Pancreas (tissue), 10 donors: Measurements from ENCODE around the gene PDE6G. TPM values are rescaled to one million over a fixed set of nuclear protein-coding genes. Genes with fewer than 3 reads are reported as not detected.
A peak's percentile ranks its signal among the peaks of the same experiment; 100 is the strongest.

Source experiments
- ATAC-seq, 4 donors: fragments of 200-7000 bp; cut with Tn5 transposase; one replicate each; pipeline versions ENCODE4 v1.8.0 to v1.9.1; 2020; ENCODE audit warnings: mild to moderate bottlenecking in 4 of 4, moderate library complexity in 4 of 4
- DNase-seq, 6 donors: peaks; one replicate each; pipeline ENCODE4 v3.0.0-alpha.2; 2020
- FAIRE-seq: peaks from 2 replicates; lab custom pipeline; 2012; peaks lifted over from hg19 to GRCh38; lab: Jason Lieb, UNC
- H3K27ac ChIP-seq, 4 donors: fragments of 200-600 bp; sonication (generic); 1 replicate in 3 of 4; 2 replicates in 1 of 4; pipeline versions ENCODE4 v1.5.0 to v1.8.0; 2020
- H3K27me3 ChIP-seq, 4 donors: fragments of 200-600 bp; one replicate each; pipeline ENCODE4 v1.8.0; 2021
- H3K36me3 ChIP-seq, 3 donors: fragments of 200-600 bp; sonication (generic) in 1 of 3; one replicate each; pipeline versions ENCODE4 v1.5.0 to v1.8.0; 2020 to 2021
- H3K4me1 ChIP-seq, 3 donors: fragments of 200-600 bp; one replicate each; pipeline ENCODE4 v1.8.0; 2021
- H3K4me3 ChIP-seq, 4 donors: fragments of 200-600 bp; sonication (generic) in 2 of 4; one replicate each; pipeline versions ENCODE4 v1.5.0 to v1.8.0; 2020 to 2021
- H3K9me3 ChIP-seq, 4 donors: fragments of 200-600 bp; one replicate each; pipeline ENCODE4 v1.8.0; 2021
- WGBS, 2 donors: extraction: QIAGEN DNeasy Blood & Tissue Kit; methylation state at CpG; one replicate each; pipeline ENCODE4 v1.1.7; 2013; 5-methylcytosine and 5-hydroxymethylcytosine counted together
- intact Hi-C, 3 donors: fragments of 100-400 bp; cut with DNase I; formaldehyde crosslinking; loops; one replicate each; pipeline versions ENCODE4 v1.11.1 to v1.14.2; 2022
- microRNA-seq, 2 donors: library from miRNA; unstranded; fragments of <30 nt; microRNA quantifications; one replicate each; pipeline versions ENCODE4 to v1.1.0, GENCODE V29; 2019 to 2020
- polyA plus RNA-seq, 2 donors: library from polyadenylated mRNA; stranded (reverse); fragments of 200-250 nt; gene quantifications; one replicate each; pipeline ENCODE4 v1.2.3, GENCODE V29; 2013
- total RNA-seq, 6 donors: library from RNA; stranded (reverse); fragmentation: NEBNext Ultra II Directional in 4 of 6; extraction: Animal tissue kit (Norgen Biotek cat#: 25700) in 4 of 6; gene quantifications; one replicate each; pipeline versions ENCODE4 v1.2.1 to v1.2.4, GENCODE V29; 2021 to 2023
- TF ChIP-seq, protein P1 (sequence below), 4 donors: fragments of 200-600 bp; sonication (generic) in 3 of 4; IDR thresholded peaks; one replicate each; pipeline versions ENCODE4 v1.5.0 to v1.8.0; 2021; ENCODE audit warnings: antibody characterized with exemption in 4 of 4
- donor health status: healthy with polysubstance abuse.
- donor health status: DM: no; HTN: no; CAD: no; lungs with moderate emphysema.
- donor health status: DM: no; HTN: no; CAD: no.
- donor health status: control.
- donor health status: control.
- donor health status: Bipolar disorder and iron deficiency.
- donor health status: DM: yes; HTN: yes; CAD: no.
- donor health status: DM: no; HTN: no; CAD: no.
- donor health status: DM: no; HTN: no; CAD: no.
- donor health status: DM: yes; HTN: yes; CAD: no.

The PDE6G gene
- total and polyA plus RNA-seq, 8 donors, result 0.31 to 0.49 (median 0.42) TPM; not detected in 4

DNA sequence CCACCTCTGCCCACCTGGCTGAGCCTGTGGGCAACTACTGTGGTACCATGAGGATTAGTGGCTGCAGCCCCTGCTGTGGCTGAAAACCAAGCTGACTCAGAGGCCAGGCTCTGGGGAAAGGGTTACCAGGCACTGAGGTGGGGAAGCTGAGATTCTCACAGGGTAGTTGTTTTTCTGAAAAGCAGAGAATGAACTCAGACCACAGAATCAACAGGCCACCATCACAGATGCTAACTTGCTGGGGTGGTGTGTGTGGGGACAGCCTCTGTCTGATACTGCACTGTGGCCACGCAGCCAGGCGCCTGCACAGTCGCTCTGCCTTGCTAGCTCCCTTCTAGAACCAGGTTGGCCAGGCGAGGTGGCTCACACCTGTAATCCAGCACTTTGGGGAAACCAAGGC lies 48.3 kb downstream of the PDE6G start:
- Histone ChIP-seq H3K9me3 (no peaks in the 10 kb centered on the region), H3K36me3 (peaks cover 0 to 51% (median 4%) of the 10 kb centered on the region in 3 donors), H3K4me3 (no peak overlapping the region), H3K27ac (no peak overlapping the region), H3K4me1 (no peaks in the 10 kb centered on the region), H3K27me3 (no peaks in the 10 kb centered on the region)
- TF ChIP-seq, protein P1, sequence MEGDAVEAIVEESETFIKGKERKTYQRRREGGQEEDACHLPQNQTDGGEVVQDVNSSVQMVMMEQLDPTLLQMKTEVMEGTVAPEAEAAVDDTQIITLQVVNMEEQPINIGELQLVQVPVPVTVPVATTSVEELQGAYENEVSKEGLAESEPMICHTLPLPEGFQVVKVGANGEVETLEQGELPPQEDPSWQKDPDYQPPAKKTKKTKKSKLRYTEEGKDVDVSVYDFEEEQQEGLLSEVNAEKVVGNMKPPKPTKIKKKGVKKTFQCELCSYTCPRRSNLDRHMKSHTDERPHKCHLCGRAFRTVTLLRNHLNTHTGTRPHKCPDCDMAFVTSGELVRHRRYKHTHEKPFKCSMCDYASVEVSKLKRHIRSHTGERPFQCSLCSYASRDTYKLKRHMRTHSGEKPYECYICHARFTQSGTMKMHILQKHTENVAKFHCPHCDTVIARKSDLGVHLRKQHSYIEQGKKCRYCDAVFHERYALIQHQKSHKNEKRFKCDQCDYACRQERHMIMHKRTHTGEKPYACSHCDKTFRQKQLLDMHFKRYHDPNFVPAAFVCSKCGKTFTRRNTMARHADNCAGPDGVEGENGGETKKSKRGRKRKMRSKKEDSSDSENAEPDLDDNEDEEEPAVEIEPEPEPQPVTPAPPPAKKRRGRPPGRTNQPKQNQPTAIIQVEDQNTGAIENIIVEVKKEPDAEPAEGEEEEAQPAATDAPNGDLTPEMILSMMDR (IDR thresholded peaks at IDR 0.05), result no peak
- FAIRE-seq (no peak), ATAC-seq (no peak), DNase-seq (no peak)
- WGBS, 2 donors, result 96 to 98% methylated on average over 4 of the region's 4 CpGs
- intact Hi-C loops, result loop anchor here in 2 of 3 donors (10.0 kb wide), 1 partner anchor 353 kb away; no protein-coding TSS in a partner anchor

DNA sequence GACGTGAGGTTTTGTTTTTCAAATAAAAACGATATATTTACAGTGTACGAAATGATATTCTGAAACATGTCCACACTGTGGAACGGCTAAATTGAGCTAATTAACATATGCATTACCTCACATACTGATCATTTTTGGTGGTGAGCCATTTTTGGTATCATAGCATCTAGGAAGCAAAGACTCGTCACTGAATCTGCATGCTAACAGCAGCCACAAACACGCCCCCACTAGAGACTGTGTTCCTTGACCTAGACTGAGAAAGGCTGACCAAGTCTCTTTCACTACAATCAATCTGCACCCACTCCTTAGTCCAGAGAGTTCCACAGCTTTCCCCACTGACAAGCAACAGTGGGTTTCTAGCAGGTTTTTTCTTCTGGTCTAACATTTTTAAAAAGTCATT lies 48.9 kb downstream of the PDE6G start:
- peaks cover 0 to 51% (median 4%) of the 10 kb centered on the region in 3 donors for H3K36me3 ChIP-seq
- H3K27me3 ChIP-seq, result no peaks in the 10 kb centered on the region
- 73 to 79% methylated on average over 6 of the region's 6 CpGs for WGBS, 2 donors
- TF ChIP-seq, protein P1 (IDR thresholded peaks at IDR 0.05), result no peak
- DNase-seq, result no peak
- intact Hi-C loops, result loop anchor here in 2 of 3 donors (10.0 kb wide), 1 partner anchor 353 kb away; no protein-coding TSS in a partner anchor
- H3K9me3 ChIP-seq, result no peaks in the 10 kb centered on the region
- no peak overlapping the region for H3K4me3 ChIP-seq
- ATAC-seq, result no peak
- H3K4me1 ChIP-seq, result no peaks in the 10 kb centered on the region
- no peak for FAIRE-seq
- no peak overlapping the region for H3K27ac ChIP-seq

DNA sequence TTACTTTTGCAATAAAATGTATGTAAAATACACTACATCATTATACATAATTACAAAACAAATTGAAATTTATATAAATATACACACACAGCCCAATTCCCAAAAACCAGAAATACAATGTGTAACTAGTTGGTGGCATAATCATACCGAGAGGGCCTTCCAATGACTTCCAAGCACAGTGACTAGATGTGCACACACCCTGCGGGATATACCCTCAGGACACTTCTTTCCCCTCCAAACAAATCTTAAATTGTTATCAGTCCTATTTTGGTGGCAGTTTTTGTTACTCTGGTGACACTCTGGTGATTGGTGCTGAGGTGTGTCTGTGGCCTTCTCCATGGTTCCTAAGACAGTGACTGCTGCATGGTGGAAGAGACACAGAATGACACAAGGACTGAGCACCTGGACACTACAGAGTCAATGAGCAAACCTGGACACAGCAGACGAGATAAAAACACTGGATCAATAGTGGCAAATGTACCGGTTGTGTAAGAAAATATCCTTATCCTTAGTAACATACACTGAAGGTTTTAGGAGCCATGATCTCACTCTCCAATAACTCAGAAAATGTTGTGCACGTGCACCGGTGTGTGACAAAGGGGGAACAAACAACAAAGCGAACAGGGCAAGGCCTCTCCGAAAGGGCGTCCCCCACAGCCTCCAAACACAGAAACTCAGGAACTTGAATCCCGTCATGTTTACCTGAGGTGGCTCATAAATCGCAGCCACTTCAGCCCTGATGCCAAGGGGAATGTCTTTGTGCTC lies 52.3 kb downstream of the PDE6G start:
- Histone ChIP-seq H3K4me3 (no peak overlapping the region), H3K27me3 (no peaks in the 10 kb centered on the region), H3K36me3 (peaks cover 0 to 39% (median 0%) of the 10 kb centered on the region in 3 donors), H3K9me3 (no peaks in the 10 kb centered on the region), H3K27ac (no peak overlapping the region), H3K4me1 (no peaks in the 10 kb centered on the region)
- FAIRE-seq, result no peak
- 67 to 74% methylated on average over 11 of the region's 11 CpGs for WGBS, 2 donors
- intact Hi-C loops, result loop anchor here in 2 of 3 donors (10.0 kb wide), 1 partner anchor 349 kb away; no protein-coding TSS in a partner anchor
- ATAC-seq, result no peak
- DNase-seq, result peak in 1 of 6 donors; percentile 12
- TF ChIP-seq, protein P1 (IDR thresholded peaks at IDR 0.05), result no peak

DNA sequence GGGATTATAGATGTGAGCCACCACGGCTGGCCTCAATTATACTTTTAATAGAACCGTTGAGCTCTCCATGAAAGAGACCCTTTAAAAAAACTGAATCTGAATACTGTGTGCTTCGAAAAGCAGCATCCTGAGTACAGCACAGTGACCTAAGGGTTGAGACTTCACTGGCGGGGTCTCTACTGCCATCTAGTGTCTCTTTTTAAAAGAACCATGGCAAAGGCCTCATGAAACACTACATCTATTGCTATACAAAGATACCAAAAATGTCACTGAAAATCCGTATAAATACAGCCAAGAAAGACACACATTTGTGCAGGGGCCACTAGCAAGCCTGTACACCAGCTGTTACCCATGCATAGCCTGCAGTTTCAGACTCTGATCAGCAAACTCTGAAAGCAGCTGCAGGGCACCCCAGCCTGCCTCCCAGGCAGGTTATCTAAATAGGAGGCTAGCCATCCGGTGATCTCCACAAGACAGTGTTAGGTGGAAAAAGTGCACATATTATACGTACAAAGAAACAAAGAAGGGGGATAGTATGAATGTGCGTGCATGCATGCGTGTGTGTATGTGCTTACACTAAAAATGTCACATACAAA lies 54.7 kb downstream of the PDE6G start:
- FAIRE-seq (no peak), ATAC-seq (peak; percentile 88 to 97 (median 94)), DNase-seq (peak in 2 of 6 donors; percentile 18 to 51)
- Histone ChIP-seq H3K27me3 (no peaks in the 10 kb centered on the region), H3K4me1 (no peaks in the 10 kb centered on the region), H3K36me3 (peaks cover 0 to 32% (median 0%) of the 10 kb centered on the region in 3 donors), H3K4me3 (no peak overlapping the region), H3K27ac (no peak overlapping the region), H3K9me3 (no peaks in the 10 kb centered on the region)
- 33 to 36% methylated on average over 9 of the region's 9 CpGs for WGBS, 2 donors
- TF ChIP-seq, protein P1 (IDR thresholded peaks at IDR 0.05), result peak; percentile 69 to 79 (median 76)
- intact Hi-C loops, result loop anchor here in 2 of 3 donors (10.0 kb wide), 1 partner anchor 347 kb away; no protein-coding TSS in a partner anchor

Small RNAs within 50 kb of the gene (microRNA-seq; reads per million reads assigned to microRNA genes)
- 0 to 0.29 reads per million in 2 donors for gene MIR6786

Other genes starting within 250 kb of the PDE6G start
- gene ACTG1, start 143.7 kb downstream of the PDE6G start, total RNA-seq, result 1,000 to 10,000 TPM; 1,458 to 2,872 (median 2,024) TPM
- gene ACTG1, start 143.7 kb downstream of the PDE6G start, polyA plus RNA-seq, result 1,000 to 10,000 TPM in 1 of 2 donors, 100 to 1,000 TPM in 1; 889 to 1,003 TPM
- gene FSCN2, start 128.2 kb downstream of the PDE6G start, total RNA-seq, result 10 to 100 TPM in 4 of 6 donors, 1 to 10 TPM in 2; 7.9 to 11.9 (median 10.7) TPM
- gene FSCN2, start 128.2 kb downstream of the PDE6G start, polyA plus RNA-seq, result 10 to 100 TPM in 1 of 2 donors, 1 to 10 TPM in 1; 2.5 to 15.3 TPM
- gene FAAP100, start 104.2 kb downstream of the PDE6G start, total RNA-seq, result 10 to 100 TPM in 5 of 6 donors, 1 to 10 TPM in 1; 9.4 to 17.5 (median 12.2) TPM
- 10 to 100 TPM; 40.0 to 66.0 TPM for gene FAAP100, start 104.2 kb downstream of the PDE6G start, polyA plus RNA-seq
- 10 to 100 TPM; 32.8 to 54.8 (median 36.4) TPM for gene NPLOC4, start 19.4 kb downstream of the PDE6G start, total RNA-seq
- 10 to 100 TPM; 32.5 to 34.8 TPM for gene NPLOC4, start 19.4 kb downstream of the PDE6G start, polyA plus RNA-seq
- gene TSPAN10, start 19.3 kb downstream of the PDE6G start, total RNA-seq, result 1 to 10 TPM in 2 of 6 donors, under 1 TPM in 4; 0.24 to 1.5 (median 0.84) TPM
- 1 to 10 TPM; 2.0 to 2.2 TPM for gene TSPAN10, start 19.3 kb downstream of the PDE6G start, polyA plus RNA-seq
- gene OXLD1, start 10.1 kb upstream of the PDE6G start, total RNA-seq, result 10 to 100 TPM in 5 of 6 donors, 1 to 10 TPM in 1; 9.4 to 19.6 (median 13.8) TPM
- 10 to 100 TPM; 48.2 to 57.2 TPM for gene OXLD1, start 10.1 kb upstream of the PDE6G start, polyA plus RNA-seq
- gene CCDC137, start 10.2 kb upstream of the PDE6G start, total RNA-seq, result 10 to 100 TPM in 1 of 6 donors, 1 to 10 TPM in 5; 2.9 to 11.0 (median 5.6) TPM
- gene CCDC137, start 10.2 kb upstream of the PDE6G start, polyA plus RNA-seq, result 10 to 100 TPM; 12.5 to 50.4 TPM
- 10 to 100 TPM; 10.5 to 18.3 (median 13.1) TPM for gene ARL16, start 27.3 kb upstream of the PDE6G start, total RNA-seq
- 100 to 1,000 TPM; 102 to 119 TPM for gene ARL16, start 27.3 kb upstream of the PDE6G start, polyA plus RNA-seq
- gene HGS, start 27.5 kb upstream of the PDE6G start, total RNA-seq, result 10 to 100 TPM; 39.3 to 56.6 (median 43.0) TPM
- gene HGS, start 27.5 kb upstream of the PDE6G start, polyA plus RNA-seq, result 100 to 1,000 TPM; 135 to 174 TPM
- gene MRPL12, start 46.8 kb upstream of the PDE6G start, total RNA-seq, result 10 to 100 TPM; 18.1 to 46.6 (median 23.7) TPM
- 10 to 100 TPM; 48.8 to 98.7 TPM for gene MRPL12, start 46.8 kb upstream of the PDE6G start, polyA plus RNA-seq
- 10 to 100 TPM; 12.0 to 40.1 (median 17.3) TPM for gene SLC25A10, start 55.7 kb upstream of the PDE6G start, total RNA-seq
- 10 to 100 TPM; 34.6 to 55.8 TPM for gene SLC25A10, start 55.7 kb upstream of the PDE6G start, polyA plus RNA-seq
- gene GCGR, start 147.6 kb upstream of the PDE6G start, total RNA-seq, result 1 to 10 TPM in 2 of 6 donors, under 1 TPM in 3, not detected in 1; 0.28 to 2.1 (median 0.79) TPM
- gene GCGR, start 147.6 kb upstream of the PDE6G start, polyA plus RNA-seq, result 10 to 100 TPM in 1 of 2 donors, 1 to 10 TPM in 1; 7.3 to 22.7 TPM
- 10 to 100 TPM; 28.9 to 64.0 (median 50.2) TPM for gene MCRIP1, start 176.7 kb upstream of the PDE6G start, total RNA-seq
- gene MCRIP1, start 176.7 kb upstream of the PDE6G start, polyA plus RNA-seq, result 100 to 1,000 TPM; 133 to 203 TPM
- gene PPP1R27, start 178.5 kb upstream of the PDE6G start, total RNA-seq, result under 1 TPM in 1 of 6 donors, not detected in 5; 0.19 TPM
- gene PPP1R27, start 178.5 kb upstream of the PDE6G start, polyA plus RNA-seq, result 1 to 10 TPM; 1.1 to 1.5 TPM
- 1,000 to 10,000 TPM; 1,057 to 2,130 (median 1,556) TPM for gene P4HB, start 204.0 kb upstream of the PDE6G start, total RNA-seq
- 1,000 to 10,000 TPM in 1 of 2 donors, 100 to 1,000 TPM in 1; 876 to 1,399 TPM for gene P4HB, start 204.0 kb upstream of the PDE6G start, polyA plus RNA-seq
- 100 to 1,000 TPM in 5 of 6 donors, 10 to 100 TPM in 1; 99.5 to 170 (median 160) TPM for gene ARHGDIA, start 214.8 kb upstream of the PDE6G start, total RNA-seq
- gene ARHGDIA, start 214.8 kb upstream of the PDE6G start, polyA plus RNA-seq, result 100 to 1,000 TPM; 157 to 225 TPM
- 10 to 100 TPM; 14.4 to 27.8 (median 23.4) TPM for gene ALYREF, start 235.0 kb upstream of the PDE6G start, total RNA-seq
- gene ALYREF, start 235.0 kb upstream of the PDE6G start, polyA plus RNA-seq, result 10 to 100 TPM; 10.3 to 22.6 TPM
- gene ANAPC11, start 235.2 kb upstream of the PDE6G start, total RNA-seq, result 10 to 100 TPM; 33.3 to 45.5 (median 42.5) TPM
- 100 to 1,000 TPM in 1 of 2 donors, 10 to 100 TPM in 1; 95.1 to 112 TPM for gene ANAPC11, start 235.2 kb upstream of the PDE6G start, polyA plus RNA-seq
- gene NPB, start 245.7 kb upstream of the PDE6G start, total RNA-seq, result under 1 TPM in 4 of 6 donors, not detected in 2; 0.19 to 0.62 (median 0.34) TPM
- gene NPB, start 245.7 kb upstream of the PDE6G start, polyA plus RNA-seq, result under 1 TPM; 0.34 to 0.45 TPM